HG03045 (cell line): ENCODE measurements around the gene RPS6KA1.
"Not testable (repeated sequence)": the region's sequence is repeated elsewhere in the genome, so short reads cannot be mapped to it uniquely, and the experiment has no call there.

Source experiments
- ATAC-seq: cut with Tn5 transposase; IDR thresholded peaks from one replicate; pipeline ENCODE4 v1.9.1; 2021; ENCODE audit warnings: mild to moderate bottlenecking, moderate library complexity; ENCODE audit not compliant: unreplicated experiment

RPS6KA1 gene

GRCh38 chr1:26529655-26530409, at the start of gene RPS6KA1:
TSS of gene RPS6KA1 (plus strand) at chr1:26529761. CDS start at chr1:26529921, 160 bp downstream.
- peak; percentile 81 for ATAC-seq

- no peak for ATAC-seq
Observed at GRCh38 chr1:26482921-26483320, 46.6 kb upstream of the RPS6KA1 start.

- no peak for ATAC-seq
Observed at GRCh38 chr1:26483980-26484379, 45.6 kb upstream of the RPS6KA1 start.

- ATAC-seq, result no peak
Observed at GRCh38 chr1:26490155-26490554, 39.4 kb upstream of the RPS6KA1 start.

- no peak for ATAC-seq
Observed at GRCh38 chr1:26493267-26493666, 36.3 kb upstream of the RPS6KA1 start.

GRCh38 chr1:26493938-26494337, 35.6 kb upstream of the RPS6KA1 start:
- ATAC-seq, result no peak

GRCh38 chr1:26496861-26497260, 32.7 kb upstream of the RPS6KA1 start:
- no peak for ATAC-seq

GRCh38 chr1:26498894-26499293, 30.7 kb upstream of the RPS6KA1 start:
- no peak for ATAC-seq

- peak; percentile 58 for ATAC-seq
Observed at GRCh38 chr1:26500488-26501175, 28.9 kb upstream of the RPS6KA1 start.

- ATAC-seq, result not testable (repeated sequence)
Observed at GRCh38 chr1:26510711-26511110, 18.9 kb upstream of the RPS6KA1 start.

- ATAC-seq, result not testable (repeated sequence)
Observed at GRCh38 chr1:26515836-26516235, 13.7 kb upstream of the RPS6KA1 start.

GRCh38 chr1:26516987-26517765, 12.4 kb upstream of the RPS6KA1 start:
- no peak for ATAC-seq

- ATAC-seq, result no peak
Observed at GRCh38 chr1:26517766-26518049, 11.9 kb upstream of the RPS6KA1 start.

- no peak for ATAC-seq
Observed at GRCh38 chr1:26518355-26518754, 11.2 kb upstream of the RPS6KA1 start.

GRCh38 chr1:26520339-26520738, 9.2 kb upstream of the RPS6KA1 start:
- ATAC-seq, result no peak

- ATAC-seq, result no peak
Observed at GRCh38 chr1:26521669-26522030, 7.9 kb upstream of the RPS6KA1 start.

- no peak for ATAC-seq
Observed at GRCh38 chr1:26522073-26522472, 7.5 kb upstream of the RPS6KA1 start.

- ATAC-seq, result no peak
Observed at GRCh38 chr1:26524181-26524580, 5.4 kb upstream of the RPS6KA1 start.

GRCh38 chr1:26526287-26526686, 3.3 kb upstream of the RPS6KA1 start:
- no peak for ATAC-seq

GRCh38 chr1:26529405-26529654, 231 bp upstream of the RPS6KA1 start:
- ATAC-seq, result no peak

- peak; percentile 6 for ATAC-seq
Observed at GRCh38 chr1:26530410-26530894, 891 bp downstream of the RPS6KA1 start.
